ENCODE data around the gene PPA1.

- TF ChIP-seq POLR2AphosphoS5 (IDR thresholded peaks at IDR 0.05) (no peak), POLR2A (IDR thresholded peaks at IDR 0.05) (no peak), EP300 (IDR thresholded peaks at IDR 0.05; ENCODE audit: low read depth) (no peak)
- TF ChIP-seq, protein P1, sequence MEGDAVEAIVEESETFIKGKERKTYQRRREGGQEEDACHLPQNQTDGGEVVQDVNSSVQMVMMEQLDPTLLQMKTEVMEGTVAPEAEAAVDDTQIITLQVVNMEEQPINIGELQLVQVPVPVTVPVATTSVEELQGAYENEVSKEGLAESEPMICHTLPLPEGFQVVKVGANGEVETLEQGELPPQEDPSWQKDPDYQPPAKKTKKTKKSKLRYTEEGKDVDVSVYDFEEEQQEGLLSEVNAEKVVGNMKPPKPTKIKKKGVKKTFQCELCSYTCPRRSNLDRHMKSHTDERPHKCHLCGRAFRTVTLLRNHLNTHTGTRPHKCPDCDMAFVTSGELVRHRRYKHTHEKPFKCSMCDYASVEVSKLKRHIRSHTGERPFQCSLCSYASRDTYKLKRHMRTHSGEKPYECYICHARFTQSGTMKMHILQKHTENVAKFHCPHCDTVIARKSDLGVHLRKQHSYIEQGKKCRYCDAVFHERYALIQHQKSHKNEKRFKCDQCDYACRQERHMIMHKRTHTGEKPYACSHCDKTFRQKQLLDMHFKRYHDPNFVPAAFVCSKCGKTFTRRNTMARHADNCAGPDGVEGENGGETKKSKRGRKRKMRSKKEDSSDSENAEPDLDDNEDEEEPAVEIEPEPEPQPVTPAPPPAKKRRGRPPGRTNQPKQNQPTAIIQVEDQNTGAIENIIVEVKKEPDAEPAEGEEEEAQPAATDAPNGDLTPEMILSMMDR (IDR thresholded peaks at IDR 0.05), result no peak
These were observed 69.8 kb downstream of the PPA1 start for GRCh38 chr10:70163448-70163847.
